DND-41 (cell line): ENCODE results near the gene LRFN2.

Experiments used
- ATAC-seq: fragments of 200-7000 bp; cut with Tn5 transposase; 3 replicates; pipeline ENCODE4 v1.9.1; 2021; ENCODE audit warnings: low read depth; ENCODE audit not compliant: insufficient read depth
- DNase-seq: peaks from one replicate; pipeline ENCODE4 v3.0.0-alpha.2; 2020
- H2AFZ ChIP-seq: 2 replicates; pipeline ENCODE4 v1.6.0; 2012; ENCODE audit warnings: low read depth, low read length
- H3K27ac ChIP-seq: 2 replicates; pipeline ENCODE4 v1.5.1; 2012; ENCODE audit warnings: low read length, inconsistent platforms
- H3K27me3 ChIP-seq: fragments of 200-600 bp; sonication (generic); 2 replicates; pipeline ENCODE4 v1.6.0; 2012; ENCODE audit warnings: low read length, mild to moderate bottlenecking, inconsistent platforms; ENCODE audit not compliant: insufficient read depth, poor library complexity
- H3K36me3 ChIP-seq: 2 replicates; pipeline ENCODE4 v1.5.1; 2012; ENCODE audit warnings: low read length, inconsistent platforms; ENCODE audit not compliant: insufficient read depth
- H3K4me1 ChIP-seq: 2 replicates; pipeline ENCODE4 v1.5.1; 2012; ENCODE audit warnings: mild to moderate bottlenecking, low read length; ENCODE audit not compliant: insufficient read depth
- H3K4me2 ChIP-seq: 2 replicates; pipeline ENCODE4 v1.6.0; 2012; ENCODE audit warnings: mild to moderate bottlenecking, moderate library complexity, low read length, inconsistent platforms; ENCODE audit not compliant: insufficient read depth
- H3K4me3 ChIP-seq, 2 experiments: fragments of 200-600 bp in 1 of 2; shearing (Covaris generic) in 1 of 2; 2 replicates each; pipeline ENCODE4 v1.5.1; 2012 to 2016; ENCODE audit warnings: inconsistent platforms in 2 of 2, low read length in 2 of 2, mild to moderate bottlenecking in 2 of 2, low read depth in 1 of 2, moderate library complexity in 1 of 2
- H3K79me2 ChIP-seq: 2 replicates; pipeline ENCODE4 v1.6.0; 2012; ENCODE audit warnings: low read length, inconsistent platforms; ENCODE audit not compliant: insufficient read depth
- H3K9ac ChIP-seq: 2 replicates; pipeline ENCODE4 v1.6.0; 2012; ENCODE audit warnings: low read depth, mild to moderate bottlenecking, inconsistent platforms, low read length, moderate library complexity
- H3K9me3 ChIP-seq: 2 replicates; pipeline ENCODE4 v1.5.1; 2012; ENCODE audit warnings: low read length, moderate library complexity, mild to moderate bottlenecking, inconsistent platforms; ENCODE audit not compliant: insufficient read depth, severe bottlenecking
- H4K20me1 ChIP-seq: 2 replicates; pipeline ENCODE4 v1.6.0; 2012; ENCODE audit warnings: low read length; ENCODE audit not compliant: insufficient read depth
- CTCF ChIP-seq: IDR thresholded peaks from 2 replicates; pipeline ENCODE4 v1.5.1; 2012; ENCODE audit warnings: borderline replicate concordance, low read length, moderate library complexity, mild to moderate bottlenecking; ENCODE audit not compliant: poor library complexity, severe bottlenecking; ENCODE audit errors: extremely low read depth
- EZH2 ChIP-seq: IDR thresholded peaks from 3 replicates; pipeline ENCODE4 v1.6.1; 2012; ENCODE audit warnings: borderline replicate concordance, low read depth, mild to moderate bottlenecking, moderate library complexity, low read length, inconsistent platforms; ENCODE audit not compliant: severe bottlenecking

LRFN2 gene

GRCh38 chr6:40543776-40544175, 43.4 kb downstream of the LRFN2 start:
- no peak for TF ChIP-seq CTCF
- no peak for TF ChIP-seq EZH2
- no peaks in the 10 kb centered on the region for H3K27me3 ChIP-seq
- ATAC-seq (no peak), DNase-seq (no peak)
- no peak overlapping the region for H2AFZ ChIP-seq
- H3K4me2 ChIP-seq = no peak overlapping the region
- no peak overlapping the region for H3K9ac ChIP-seq
- H3K36me3 ChIP-seq = no peaks in the 10 kb centered on the region
- no peaks in the 10 kb centered on the region for H4K20me1 ChIP-seq
- no peaks in the 10 kb centered on the region for H3K9me3 ChIP-seq
- H3K4me3 ChIP-seq = no peak overlapping the region
- H3K4me1 ChIP-seq = no peaks in the 10 kb centered on the region
- no peaks in the 10 kb centered on the region for H3K79me2 ChIP-seq
- no peak overlapping the region for H3K27ac ChIP-seq

- Histone ChIP-seq H3K27me3 (no peaks in the 10 kb centered on the region), H4K20me1 (no peaks in the 10 kb centered on the region), H3K79me2 (no peaks in the 10 kb centered on the region), H3K27ac (no peak overlapping the region), H3K9me3 (no peaks in the 10 kb centered on the region), H3K9ac (no peak overlapping the region), H3K4me3 (no peak overlapping the region), H3K36me3 (no peaks in the 10 kb centered on the region), H3K4me1 (no peaks in the 10 kb centered on the region), H2AFZ (no peak overlapping the region), H3K4me2 (no peak overlapping the region)
- ATAC-seq (no peak), DNase-seq (no peak)
- TF ChIP-seq CTCF = no peak
- TF ChIP-seq EZH2 = no peak
Observed at GRCh38 chr6:40543146-40543545, 44.0 kb downstream of the LRFN2 start.

- no peak for ATAC-seq
Observed at GRCh38 chr6:40542175-40542764, 44.9 kb downstream of the LRFN2 start.

More at GRCh38 chr6:40542175-40542764, 44.9 kb downstream of the LRFN2 start:
- Histone ChIP-seq H3K4me3 (no peak overlapping the region), H2AFZ (no peak overlapping the region), H3K4me1 (no peaks in the 10 kb centered on the region), H4K20me1 (no peaks in the 10 kb centered on the region), H3K4me2 (no peak overlapping the region), H3K9me3 (no peaks in the 10 kb centered on the region), H3K9ac (no peak overlapping the region), H3K27me3 (no peaks in the 10 kb centered on the region), H3K27ac (no peak overlapping the region), H3K36me3 (no peaks in the 10 kb centered on the region), H3K79me2 (no peaks in the 10 kb centered on the region)
- no peak for DNase-seq
- no peak for TF ChIP-seq CTCF
- TF ChIP-seq EZH2 = no peak
